HG03060 (cell line): ENCODE measurements around the gene AFAP1.

Experiments
- ATAC-seq: cut with Tn5 transposase; IDR thresholded peaks from one replicate; pipeline ENCODE4 v1.9.1; 2021; ENCODE audit warnings: low read depth, moderate number of reproducible peaks; ENCODE audit not compliant: unreplicated experiment

Gene AFAP1

DNA sequence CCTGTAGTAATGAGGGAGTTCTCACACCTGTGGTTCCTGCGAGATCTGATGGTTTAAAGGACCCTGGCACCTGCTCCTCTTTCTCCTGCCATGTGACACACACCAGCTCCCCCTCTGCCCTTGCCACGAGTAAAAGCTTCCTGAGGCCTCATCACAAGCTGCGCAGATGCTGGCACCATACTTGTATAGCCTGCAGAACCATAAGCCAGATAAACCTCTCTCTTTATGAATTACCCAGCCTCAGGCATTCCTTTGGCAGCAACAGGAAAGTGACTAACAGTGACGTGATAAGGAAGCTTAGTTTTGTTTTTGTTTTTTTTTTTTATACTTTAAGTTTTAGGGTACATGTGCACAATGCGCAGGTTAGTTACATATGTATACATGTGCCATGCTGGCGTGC lies 130.9 kb downstream of the AFAP1 start:
- ATAC-seq, result no peak

DNA sequence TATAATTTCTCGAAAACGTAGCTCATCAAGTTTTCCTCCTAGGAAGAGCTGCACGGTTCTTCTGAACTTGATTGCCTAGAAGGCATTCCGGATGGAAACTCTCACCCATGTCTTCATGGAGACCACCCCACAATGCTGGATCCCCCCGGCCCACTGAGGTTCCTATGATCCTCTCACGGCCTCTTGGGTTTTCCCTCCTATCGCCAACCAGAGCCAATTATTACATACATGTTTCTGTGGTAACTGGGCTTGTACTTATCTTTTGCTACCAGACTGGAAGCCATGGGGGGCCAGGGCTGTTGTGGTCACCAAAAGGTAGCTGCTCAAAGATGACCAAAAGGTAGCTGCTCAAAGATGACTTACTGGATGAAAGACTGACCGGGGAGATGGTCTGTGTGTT lies 131.5 kb downstream of the AFAP1 start:
- ATAC-seq, result no peak

DNA sequence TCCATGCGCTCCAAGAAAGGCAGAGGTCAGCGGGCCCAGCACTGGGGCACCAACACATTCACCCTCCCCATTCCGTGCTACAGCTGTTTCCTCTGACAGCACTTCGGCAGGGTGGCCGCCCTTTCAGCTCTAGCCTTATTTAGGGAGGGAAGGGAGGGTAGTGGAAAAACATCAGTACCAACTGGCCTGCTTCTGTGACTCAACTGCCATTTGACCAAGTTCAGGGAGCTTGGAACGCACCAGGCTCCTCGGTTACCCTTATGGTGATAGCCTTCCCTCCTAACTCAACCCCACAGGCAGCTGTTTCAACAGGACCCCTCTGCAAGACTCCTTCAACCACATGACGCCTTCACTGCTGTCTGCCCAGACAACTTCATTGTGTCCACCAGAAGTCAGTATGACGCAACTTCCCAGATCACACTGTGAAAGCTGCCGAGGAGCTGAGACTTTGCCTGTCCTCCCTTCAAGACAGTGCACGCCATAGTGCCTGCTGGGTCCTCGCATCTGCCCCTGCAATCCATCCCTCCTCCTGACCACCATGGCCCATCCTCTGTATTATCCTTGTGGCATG lies 132.2 kb downstream of the AFAP1 start:
- ATAC-seq, result no peak

DNA sequence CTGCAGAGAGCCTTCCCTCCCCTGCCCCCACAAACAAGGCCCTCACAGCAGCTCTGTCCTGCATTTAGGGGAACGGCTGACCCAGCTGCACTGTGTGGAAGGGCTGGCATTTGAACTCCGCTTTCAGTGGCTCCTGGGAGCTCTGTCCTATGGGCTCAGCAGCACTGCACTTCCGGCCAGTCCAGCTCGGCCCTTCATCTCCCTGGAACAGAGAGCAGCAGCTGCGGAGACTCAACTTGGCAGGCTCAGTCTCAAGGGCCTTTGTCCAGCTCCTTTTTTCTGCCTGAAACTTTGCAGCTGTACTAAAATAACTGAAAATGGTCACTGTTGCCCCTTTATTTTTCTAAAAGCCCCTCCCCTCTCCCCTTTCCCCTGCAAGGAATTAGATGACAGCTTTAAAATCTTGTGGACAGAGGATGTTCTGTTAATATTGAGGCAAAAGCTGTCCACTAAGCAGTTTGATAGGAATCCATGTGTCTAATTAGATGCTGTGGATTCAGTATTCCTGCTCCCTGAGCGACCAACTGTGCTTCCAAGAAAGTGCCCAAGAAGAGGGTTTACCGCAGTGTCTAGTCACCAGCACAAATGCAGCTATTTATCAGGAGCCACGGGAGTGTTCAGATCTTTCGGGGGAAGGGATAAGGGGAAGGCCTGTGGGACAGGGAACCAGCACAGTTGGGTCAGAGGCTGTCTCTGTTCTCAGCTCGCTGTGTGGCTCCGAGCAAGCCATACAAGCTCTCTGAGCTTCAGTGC lies 133.1 kb downstream of the AFAP1 start:
- ATAC-seq, result no peak

DNA sequence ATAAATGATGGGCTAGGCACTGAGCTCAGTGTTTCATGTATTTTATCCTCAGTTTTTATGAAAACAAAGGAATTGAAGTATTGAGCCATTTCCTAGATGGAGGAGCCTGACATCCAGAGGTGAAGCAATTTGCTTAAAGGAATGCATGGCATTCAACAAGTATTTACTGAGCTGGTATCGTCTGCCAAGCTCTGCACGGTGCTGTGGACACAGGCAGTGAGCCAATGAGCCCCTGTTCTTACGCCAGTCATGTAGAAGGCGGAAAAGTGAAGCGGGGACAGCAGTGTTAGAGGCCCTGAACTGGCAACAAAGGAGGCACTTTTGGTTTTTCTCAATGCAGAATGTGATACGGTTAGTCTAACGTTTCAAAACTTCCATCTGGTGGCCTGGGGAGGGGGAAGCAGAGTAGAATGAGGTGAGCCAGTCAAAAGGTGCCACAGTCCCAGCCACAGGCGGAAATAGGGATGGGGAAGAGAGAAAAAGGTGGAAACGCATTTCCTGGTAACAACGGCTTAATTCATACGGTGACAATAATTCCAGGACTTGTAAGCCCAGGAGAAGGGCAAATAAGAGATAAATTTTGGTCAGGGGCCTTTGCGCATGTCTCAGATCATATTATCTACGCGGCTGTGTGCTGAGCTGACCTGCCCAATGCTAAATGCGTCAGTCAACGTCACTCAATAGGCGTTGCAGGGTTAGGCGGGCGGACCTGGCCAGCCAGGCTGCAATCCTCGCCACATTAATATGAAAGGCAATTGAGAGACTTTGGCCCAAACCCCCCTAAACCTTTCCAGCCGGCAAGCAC lies 133.9 kb downstream of the AFAP1 start:
- ATAC-seq, result no peak

DNA sequence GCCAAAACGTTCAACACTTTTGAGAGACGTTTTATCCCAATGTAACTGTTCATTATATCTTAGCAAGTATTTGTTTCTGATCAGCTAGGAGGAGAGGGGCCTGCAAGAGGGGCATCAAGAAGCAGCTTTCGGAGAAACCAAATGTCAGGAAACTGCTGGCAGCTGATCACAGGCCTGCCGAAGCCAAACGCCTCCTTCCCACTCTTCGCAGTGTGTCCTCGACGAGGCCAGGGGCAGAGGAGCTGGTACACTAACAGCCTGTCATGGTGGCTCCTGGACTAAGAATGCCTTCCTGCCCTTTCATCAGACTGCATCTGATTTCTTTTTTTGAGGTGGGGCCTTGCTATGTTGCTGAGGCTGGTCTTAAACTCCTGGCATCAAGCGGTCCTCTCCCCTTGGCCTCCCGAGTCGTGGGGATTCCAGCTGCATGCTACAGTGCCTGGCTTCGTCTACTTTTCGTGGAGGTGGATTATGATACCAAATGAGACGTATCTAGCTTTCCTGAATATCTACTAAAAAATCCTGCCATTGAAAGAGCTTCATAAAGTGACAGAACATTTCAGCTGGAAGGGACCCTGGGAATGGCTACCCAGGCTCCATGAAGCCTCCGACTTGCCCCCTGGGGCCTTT lies 134.8 kb downstream of the AFAP1 start:
- ATAC-seq, result no peak

DNA sequence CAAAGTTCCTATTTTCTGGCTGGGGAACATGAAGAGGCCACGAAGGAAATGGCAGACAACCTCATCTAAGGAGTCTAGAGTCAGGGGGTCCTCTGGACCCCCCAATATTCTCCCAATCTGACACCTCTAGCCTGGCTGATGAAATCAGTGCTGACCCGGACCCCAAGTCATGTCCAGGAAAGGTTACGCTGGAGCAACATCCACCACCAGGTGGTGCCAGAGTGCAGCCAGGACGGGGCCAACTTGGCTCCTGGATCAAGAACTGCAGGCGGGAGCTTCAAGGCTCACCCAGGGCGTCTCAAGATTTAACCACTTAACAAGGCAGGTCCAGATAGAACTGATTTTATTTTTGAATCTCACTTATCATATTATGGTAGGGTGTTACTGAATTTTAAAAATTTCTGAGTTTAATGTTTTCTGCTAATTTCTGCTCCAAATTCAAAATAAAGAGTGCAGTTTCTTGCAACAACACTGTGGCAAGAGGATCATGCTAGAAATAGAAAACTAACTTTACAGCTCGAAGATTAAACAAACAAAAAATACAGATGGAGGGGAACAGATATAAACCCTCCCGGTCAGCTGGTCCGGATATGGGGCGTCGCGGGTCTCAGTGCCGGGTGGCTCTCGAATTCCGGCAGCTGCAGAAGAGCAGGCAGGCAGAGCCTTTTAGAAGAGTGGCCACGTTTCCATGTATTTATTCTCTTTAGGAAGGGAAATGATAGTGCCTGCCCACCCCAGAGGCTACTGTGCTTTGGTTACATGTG lies 135.5 kb downstream of the AFAP1 start:
- no peak for ATAC-seq

DNA sequence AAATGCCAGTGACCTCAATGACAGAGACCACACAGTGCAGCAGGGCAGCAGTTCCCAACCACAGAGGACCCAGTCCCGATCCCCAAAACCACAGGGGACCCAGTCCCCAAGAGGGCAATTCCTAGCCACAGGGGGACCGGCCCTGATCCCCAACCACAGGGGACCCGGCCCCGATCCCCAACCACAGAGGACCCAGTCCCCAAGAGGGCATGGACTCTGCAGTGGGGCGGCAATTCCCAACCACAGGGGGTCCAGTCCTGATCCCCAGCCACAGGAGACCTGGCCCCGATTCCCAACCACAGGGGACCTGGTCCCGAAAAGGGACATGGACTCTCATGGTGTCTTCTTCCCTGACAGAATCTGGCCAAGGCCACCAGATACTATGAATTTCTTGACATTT lies 136.3 kb downstream of the AFAP1 start:
- no peak for ATAC-seq

DNA sequence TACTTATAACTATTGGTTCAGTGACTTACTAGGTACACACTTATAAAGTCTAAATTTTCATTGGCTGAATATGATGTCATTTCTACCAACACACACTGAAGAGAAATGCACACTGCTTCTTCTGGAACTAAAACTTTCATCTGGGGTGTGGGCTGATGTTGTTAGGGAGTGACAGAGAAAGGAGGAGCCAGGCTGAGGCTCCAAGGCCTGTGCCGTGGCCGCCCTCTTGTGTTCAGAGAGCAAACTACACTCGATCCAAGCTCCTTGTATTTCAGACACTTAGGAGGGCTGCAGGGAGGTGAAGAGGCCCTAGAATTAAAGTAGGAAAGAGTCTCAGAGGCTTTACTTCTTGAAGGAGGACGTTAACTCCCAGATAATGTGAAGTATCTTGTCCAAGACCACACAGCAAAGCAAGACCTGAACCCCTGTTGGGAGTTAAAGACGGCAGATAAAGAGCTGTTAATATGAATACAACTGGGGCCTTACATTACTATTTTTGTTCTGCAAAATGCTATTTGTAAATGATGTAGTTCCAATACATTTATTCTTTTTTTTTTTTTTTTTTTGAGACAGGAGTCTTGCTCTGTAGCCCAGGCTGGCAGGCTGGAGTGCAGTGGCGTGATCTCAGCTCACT lies 137.5 kb downstream of the AFAP1 start:
- ATAC-seq, result peak; percentile 67

DNA sequence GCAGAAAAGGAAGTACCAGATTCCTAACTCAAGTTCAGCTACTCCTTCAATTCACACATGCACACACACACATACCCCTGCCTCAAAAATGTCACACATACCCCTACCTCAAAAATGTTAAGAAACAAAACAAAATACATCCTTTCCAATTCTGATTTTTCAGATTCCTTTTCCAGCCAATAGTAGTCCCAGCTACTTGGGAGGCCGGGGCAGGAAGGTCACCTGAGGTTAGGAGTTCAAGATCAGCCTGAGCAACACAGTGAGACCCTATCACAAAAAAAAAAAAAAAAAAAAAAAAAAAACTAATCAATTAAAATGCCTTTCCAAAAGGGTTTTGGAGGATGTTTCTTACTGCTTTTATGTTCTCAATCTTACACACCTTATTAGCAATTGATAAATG lies 138.0 kb downstream of the AFAP1 start:
- no peak for ATAC-seq

DNA sequence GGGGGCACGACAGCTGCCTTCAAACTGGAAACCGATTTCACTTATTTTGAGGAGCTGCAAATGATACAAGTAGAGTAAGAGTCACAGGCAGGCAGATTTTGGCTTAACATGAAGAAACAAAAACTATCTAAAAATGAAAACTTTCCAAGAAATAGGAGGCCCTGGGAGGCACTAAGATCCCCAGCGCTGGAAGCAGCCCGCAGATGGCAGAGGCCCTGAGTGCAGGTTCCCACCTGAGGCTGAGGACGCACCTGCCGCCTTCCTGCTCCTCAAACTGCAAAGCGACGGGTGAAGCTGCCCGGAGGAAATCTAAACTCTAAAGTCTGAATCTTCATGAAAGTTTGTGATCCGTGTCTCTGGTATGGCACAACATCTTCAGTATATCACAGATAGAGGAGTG lies 138.7 kb downstream of the AFAP1 start:
- ATAC-seq, result no peak

DNA sequence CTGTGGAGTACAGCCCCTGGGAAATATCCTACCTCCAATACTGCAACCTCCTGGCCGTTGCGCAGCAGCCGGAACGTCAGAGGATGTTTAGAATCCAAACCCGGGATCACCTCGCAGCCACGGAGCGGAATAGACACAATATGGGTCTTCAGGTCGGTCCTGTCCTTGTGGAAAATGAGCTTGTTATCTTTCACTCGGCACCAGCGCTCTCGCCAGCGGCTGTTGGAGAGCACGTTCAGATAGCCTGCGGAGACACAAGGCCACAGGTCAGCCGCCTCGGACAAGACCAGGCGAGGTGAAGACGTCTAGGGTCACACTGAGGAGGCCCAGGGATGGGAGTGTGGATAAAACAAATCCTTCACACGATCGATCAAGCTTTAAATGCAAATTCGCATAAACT lies 139.3 kb downstream of the AFAP1 start:
- ATAC-seq, result no peak

DNA sequence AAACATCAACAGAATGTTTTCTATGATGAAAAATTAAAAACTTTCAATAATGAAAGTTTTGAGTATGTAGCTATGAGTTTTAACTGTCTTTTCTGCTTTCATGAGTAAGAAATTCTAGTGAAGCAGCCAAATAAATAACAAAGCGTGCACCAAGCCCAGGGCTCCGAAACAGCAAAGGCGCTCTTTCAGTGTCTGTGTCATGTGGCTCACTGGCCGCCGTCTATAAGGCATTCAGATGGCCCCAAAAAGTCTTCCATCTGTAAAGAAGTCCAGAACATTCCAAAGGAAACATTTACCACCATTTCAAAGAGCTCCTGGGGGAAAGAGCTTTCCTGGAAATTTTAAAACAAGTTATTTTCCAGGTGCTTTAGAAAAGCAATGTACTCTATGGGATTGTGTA lies 139.9 kb downstream of the AFAP1 start:
- ATAC-seq, result no peak

DNA sequence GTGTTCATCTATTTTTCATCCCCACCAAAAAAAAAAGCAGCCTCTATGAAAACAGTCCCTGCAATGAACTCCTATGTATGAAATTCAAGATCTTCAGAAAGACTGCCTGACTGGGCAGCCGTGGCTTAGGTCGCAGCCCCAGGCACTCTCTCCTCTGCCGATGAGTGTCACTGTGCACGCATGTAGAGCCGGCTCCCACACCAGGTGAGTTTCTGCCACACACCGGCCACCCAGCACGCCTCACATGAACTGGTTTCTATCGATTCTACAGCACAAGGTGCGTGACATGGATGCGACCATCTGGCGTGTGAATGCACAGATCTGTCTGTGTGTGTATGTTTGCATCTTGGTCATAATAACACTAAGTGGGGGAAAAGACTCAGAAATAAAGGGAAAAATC lies 140.4 kb downstream of the AFAP1 start:
- ATAC-seq, result no peak

DNA sequence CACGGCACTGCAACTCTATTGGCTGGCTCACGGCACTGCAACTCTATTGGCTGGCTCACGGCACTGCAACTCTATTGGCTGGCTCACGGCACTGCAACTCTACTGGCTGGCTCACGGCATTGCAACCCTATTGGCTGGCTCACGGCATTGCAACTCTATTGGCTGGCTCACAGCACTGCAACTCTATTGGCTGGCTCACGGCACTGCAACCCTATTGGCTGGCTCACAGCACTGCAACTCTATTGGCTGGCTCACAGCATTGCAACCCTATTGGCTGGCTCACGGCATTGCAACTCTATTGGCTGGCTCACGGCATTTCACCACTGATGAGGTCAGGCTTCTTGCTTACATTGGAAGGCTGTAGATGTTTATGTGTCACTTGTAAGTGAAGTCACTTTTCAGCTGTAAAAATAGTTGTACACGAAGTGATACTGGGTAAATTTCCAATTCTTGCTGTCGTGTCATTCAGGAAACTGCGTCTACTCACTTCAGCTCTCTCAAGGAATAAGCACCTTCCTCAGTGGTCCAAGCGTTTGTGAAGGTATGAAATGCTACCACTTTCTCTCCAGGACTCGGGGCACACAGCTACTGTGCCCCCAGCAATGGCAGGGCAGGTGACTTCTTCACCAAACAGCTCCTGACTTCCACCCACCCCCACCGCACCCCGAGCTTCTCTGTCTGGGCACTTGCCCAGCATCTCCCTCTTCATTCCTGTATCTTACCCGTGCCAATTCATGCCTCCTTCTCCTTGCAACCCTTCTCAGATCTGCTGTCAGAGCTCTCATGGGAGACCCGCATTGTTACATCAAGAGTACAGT lies 141.3 kb downstream of the AFAP1 start:
- no peak for ATAC-seq

DNA sequence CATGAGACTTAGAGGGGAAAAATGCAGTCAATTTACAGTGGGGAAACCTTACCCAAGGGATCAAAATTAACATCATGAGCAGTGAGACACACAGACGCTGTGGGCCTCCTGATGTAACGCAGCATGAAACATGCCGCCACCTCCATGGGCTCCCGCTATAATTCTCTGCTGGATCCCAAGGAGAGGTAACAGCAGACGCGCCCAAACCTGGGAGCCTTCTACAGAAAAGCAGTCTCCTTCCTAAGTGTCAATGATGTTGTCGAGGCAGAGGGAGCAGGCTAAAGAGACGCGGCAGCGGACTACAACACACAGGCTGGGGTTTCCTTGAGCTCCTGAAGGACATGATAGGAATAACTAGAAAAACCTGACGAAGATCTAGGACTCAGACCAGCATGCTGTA lies 142.3 kb downstream of the AFAP1 start:
- no peak for ATAC-seq

DNA sequence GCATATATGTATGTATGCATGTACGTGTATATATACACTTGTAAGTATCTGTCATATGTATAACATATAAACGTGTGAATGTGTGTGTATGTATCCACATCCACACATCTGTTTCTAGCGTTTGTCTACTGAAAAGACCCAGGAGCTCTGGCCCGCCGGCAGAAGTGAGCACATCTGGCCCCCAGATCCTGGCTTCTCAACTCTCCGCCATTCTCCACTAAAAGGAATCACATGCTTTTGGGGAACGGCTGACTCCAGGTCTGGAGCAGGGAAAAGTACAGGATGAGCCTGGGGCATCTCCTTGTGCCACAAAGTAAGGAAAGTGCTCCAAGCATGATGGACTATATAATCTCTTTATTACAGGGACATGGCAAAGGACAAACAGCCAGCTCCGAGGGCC lies 143.7 kb downstream of the AFAP1 start:
- no peak for ATAC-seq

DNA sequence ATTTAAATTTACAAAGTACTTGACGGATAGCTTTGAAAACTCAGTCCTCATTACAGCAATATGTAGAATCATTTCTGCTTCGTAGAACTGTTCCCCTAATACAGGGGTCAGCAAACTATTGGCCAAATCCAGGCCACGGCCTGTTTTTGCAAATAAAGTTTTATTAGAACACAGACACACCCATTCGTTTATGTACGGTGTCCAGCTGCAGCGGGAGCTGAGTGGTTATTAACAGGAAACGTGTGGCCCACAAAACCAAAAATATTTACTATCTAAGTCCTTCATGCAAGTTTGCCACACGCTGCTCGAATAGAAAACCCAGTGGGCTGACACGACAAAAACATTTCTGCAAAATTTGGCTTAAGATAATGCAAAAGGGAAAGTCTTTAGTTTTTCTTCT lies 146.5 kb downstream of the AFAP1 start:
- no peak for ATAC-seq

DNA sequence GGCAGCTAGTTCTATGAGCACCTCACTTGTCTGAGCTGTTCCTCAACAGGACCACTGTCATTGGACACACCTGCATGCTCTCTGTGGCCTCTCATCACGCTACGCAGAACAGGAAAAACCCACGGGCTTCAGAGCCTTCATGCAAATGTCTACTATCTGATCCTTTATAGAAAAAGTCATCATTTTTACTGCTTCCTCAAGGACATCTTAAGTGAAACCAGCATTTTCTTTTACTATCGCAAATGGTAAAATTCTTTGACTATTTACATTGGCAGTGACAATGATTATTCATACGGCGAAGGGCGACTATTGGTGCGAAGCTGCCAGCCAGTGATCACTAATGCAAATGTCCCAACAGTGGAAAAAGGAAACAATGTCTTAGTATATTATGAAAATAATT lies 147.0 kb downstream of the AFAP1 start:
- ATAC-seq, result no peak
